ENCODE data around the gene ZNF354B. TPM values are rescaled to one million over a fixed set of nuclear protein-coding genes. Genes with fewer than 3 reads are reported as not detected.
A peak's percentile ranks its signal among the peaks of the same experiment; 100 is the strongest.
"Not testable (repeated sequence)": the region's sequence is repeated elsewhere in the genome, so short reads cannot be mapped to it uniquely, and the experiment has no call there.

ZNF354B gene
- 1 to 10 TPM; 8.2 to 9.2 TPM for total RNA-seq
- long read RNA-seq, partial matches to known transcripts = 0 of 2 reads
- long read RNA-seq, other reads (novel, unspliced or antisense) = 1 of 2 reads

DNA sequence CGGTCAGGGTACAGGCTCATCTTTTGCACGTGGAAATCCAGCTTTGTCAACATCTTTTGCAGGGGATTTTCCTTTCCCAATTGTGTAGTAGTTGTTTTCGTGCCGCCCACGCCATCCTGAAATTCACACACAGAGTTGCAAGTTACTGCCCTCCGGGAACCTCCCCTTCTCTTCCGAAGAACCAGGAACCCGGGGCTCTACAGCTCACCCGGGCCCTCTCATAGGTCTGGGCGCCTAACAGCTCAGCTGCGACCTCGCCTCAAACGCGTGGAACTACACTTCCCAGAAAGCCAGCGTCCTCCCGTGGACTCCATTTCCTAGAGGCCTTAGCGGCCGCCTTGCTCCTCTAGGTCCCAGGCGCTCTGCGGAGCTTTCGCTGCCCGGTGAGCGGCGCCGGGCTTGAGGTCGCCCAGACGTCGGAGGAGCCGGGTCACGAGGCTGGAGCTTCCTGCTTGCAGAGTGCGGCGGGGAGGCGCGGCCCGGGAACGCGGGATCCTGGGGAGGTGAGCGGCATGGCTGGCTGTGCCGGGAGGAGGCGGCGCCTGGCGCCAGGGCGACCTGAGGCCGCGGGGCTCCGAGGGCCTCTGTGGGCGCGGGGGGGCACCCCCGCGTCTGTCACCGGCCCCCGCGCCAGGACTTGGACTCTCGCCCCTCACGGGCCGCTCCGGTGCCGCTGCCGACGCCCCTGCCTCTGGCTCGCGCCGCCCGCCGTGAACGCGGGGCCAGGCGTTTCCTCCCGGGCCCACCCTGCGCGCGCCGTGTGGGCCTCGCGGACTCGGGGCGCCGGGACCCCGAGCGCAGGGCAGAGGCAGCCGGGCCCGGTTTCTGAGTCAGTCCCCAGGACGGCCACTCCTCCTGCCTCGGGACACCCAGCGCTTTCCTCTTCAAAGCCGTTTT, at the start of gene ZNF354B:
Gene ZNF354B, plus strand, starts transcription at position 329 of the 897 bp plus-strand sequence. CDS start 1,095 bp downstream, outside the sequence.
- DNase-seq (peak; percentile 92), ATAC-seq (peak; percentile 98 to 99)
- intact Hi-C loops (cut with DNase I) = loop anchor here in 1 of 2 donors (2.0 to 5.0 kb wide), 2 partner anchors 129 to 202 kb away; partner anchors contain the start of genes ZNF354A and ZNF354C

DNA sequence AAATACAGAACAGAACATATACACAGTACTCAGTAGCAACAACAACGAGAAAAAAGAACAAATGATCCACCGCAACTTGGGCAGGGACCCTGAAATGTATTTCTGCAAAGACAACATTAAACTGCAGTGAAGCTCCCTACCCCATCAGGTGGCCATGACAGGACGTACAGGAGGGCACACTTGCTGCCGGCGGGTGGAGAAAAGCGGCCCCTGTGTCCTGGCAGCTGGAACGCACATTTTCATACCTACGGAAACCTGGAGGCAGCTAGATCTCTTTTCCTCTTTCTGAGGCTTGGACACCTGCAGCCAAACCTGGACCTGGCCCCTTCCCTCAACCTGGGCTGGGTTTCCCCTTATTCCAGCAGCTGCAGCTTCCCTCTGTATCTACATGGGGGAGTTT, 42.2 kb upstream of the ZNF354B start:
- intact Hi-C loops (cut with DNase I) = no loop called here
- no peak for ATAC-seq
- no peak for DNase-seq

DNA sequence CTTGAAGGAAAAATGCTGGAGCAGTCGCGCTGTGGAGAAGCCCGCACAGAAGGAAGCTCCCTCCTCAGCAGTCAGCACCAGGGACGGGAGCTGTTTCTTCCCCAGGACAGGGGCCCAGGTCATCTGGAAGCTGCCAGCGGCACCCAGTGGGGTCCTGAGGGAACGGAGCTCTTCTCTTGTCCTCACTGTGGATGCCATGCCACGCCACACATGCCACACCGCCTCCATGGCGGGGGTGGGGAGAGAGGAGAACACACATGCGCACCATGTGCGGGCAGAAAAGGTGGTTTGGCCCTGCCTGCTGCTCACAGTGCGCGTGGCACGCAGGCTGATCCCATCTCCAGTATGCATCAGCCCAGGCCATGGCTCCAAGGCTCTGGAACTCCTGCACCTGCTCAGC, 41.7 kb upstream of the ZNF354B start:
- DNase-seq = no peak
- no peak for ATAC-seq
- intact Hi-C loops (cut with DNase I) = no loop called here

- ATAC-seq (no peak), DNase-seq (no peak)
- intact Hi-C loops (cut with DNase I) = no loop called here
Observed at GRCh38 chr5:178820001-178820400, 39.8 kb upstream of the ZNF354B start.

- DNase-seq = no peak
- no peak for ATAC-seq
- intact Hi-C loops (cut with DNase I) = no loop called here
Observed at GRCh38 chr5:178825444-178825843, 34.3 kb upstream of the ZNF354B start.

DNA sequence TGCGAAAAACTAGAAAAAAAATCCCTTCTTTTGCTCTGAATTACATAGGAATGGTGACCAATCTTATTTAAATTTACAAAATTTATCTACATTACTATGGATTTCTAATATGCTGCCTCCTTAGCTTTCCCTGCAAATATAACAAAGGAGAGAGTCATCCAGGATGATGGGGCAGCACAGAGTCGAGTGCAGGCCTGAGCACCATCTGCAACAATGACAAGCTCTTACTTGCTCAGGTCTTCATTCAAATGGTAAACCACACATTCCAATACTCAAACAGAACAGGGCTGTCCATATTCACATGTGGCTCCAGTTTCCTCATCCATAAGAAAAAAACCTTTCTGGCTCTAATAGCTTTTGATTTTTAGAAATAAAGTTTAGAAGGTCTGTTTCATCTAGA, 33.5 kb upstream of the ZNF354B start:
- no peak for DNase-seq
- intact Hi-C loops (cut with DNase I) = no loop called here
- ATAC-seq = no peak

DNA sequence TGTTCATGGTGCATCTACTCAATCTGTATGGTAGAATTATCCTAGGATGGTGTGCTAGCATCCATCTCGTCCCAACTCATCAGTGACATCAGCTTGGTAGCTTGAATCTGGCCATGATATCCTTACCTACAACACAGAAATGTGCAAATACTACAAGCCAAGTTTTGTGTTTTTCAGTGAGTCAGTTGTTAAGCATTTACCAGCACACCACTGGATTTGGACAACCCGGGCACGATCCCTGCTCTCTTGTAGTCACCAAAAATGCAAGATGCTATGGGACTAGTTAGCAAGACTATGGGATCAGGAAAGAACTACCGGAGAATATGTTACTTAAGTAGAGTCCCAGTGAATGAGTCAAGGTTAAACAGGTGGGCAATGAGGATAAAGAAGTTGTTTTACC, 32.1 kb upstream of the ZNF354B start:
- intact Hi-C loops (cut with DNase I) = no loop called here
- no peak for DNase-seq

DNA sequence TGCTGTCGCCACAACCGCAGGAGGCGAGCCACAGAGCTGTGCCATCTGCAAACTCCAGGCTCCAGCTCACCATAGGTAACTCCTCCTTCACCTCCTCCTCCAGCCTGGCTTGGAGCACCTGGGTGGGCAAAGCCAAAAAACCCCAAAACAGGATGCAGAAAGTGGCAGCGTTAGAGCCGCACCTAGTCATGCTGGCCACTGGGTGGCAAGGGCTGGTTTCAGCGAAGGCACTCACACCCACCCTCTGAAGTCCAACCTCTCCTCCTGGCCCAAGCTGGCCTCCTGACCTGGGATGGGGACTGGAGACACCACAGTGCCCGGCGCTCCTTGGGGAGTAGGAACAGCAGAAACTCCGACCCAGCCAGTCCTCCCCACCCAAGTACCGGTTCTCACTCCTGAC, 28.7 kb upstream of the ZNF354B start:
- DNase-seq (no peak), ATAC-seq (no peak)
- intact Hi-C loops (cut with DNase I) = no loop called here

More for the DNA sequence above, 32.1 kb upstream of the ZNF354B start:
- no peak for ATAC-seq

DNA sequence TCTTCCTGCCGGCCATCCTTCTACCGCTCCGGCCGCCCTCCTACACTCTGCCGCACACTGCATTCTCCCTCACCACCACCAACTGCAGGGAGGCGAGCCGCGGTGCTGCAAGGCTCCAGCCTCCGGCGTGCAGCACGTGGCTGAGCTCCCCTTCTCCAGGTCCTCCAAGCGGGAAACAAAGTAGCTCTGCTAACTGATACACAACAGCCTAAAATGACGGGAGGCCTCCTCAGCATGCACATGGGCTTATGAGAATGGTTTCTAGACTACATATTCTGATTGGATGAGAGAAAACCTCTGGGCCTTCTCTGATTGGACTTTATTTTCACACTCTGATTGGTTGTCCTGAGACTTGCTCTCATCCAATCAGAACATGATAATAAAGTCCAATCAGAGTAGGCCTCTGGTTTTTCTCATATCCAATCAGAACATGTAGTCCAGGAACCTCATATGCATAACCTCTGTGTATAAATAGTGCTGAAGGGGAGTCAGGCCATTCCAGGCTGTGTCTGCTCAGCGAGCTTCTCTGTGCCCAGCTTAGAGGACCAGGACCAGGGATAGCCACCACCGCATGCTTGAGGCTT, 27.0 kb upstream of the ZNF354B start:
- no peak for ATAC-seq
- DNase-seq = no peak
- intact Hi-C loops (cut with DNase I) = no loop called here

GRCh38 chr5:178836628-178837027, 23.1 kb upstream of the ZNF354B start:
- no peak for ATAC-seq
- intact Hi-C loops (cut with DNase I) = loop anchor here in 1 of 2 donors (5.0 kb wide), 1 partner anchor 559 kb away; no protein-coding TSS in a partner anchor

GRCh38 chr5:178838695-178839318, 20.9 kb upstream of the ZNF354B start:
- intact Hi-C loops (cut with DNase I) = loop anchor here in 1 of 2 donors (5.0 kb wide), 1 partner anchor 562 kb away; no protein-coding TSS in a partner anchor
- DNase-seq = peak; percentile 29
- ATAC-seq = peak in 1 of 2 donors; percentile 68

More at GRCh38 chr5:178836628-178837027, 23.1 kb upstream of the ZNF354B start:
- no peak for DNase-seq

GRCh38 chr5:178839319-178839704, 20.4 kb upstream of the ZNF354B start:
- DNase-seq (peak; percentile 70), ATAC-seq (peak; percentile 38 to 70)
- intact Hi-C loops (cut with DNase I) = loop anchor here in 1 of 2 donors (5.0 kb wide), 1 partner anchor 562 kb away; no protein-coding TSS in a partner anchor

- intact Hi-C loops (cut with DNase I); ATAC-seq; DNase-seq: not testable (repeated sequence)
Observed at GRCh38 chr5:178840399-178840798, 19.4 kb upstream of the ZNF354B start.

- DNase-seq (no peak), ATAC-seq (no peak)
- intact Hi-C loops (cut with DNase I) = no loop called here
Observed at GRCh38 chr5:178849316-178849715, 10.4 kb upstream of the ZNF354B start.

DNA sequence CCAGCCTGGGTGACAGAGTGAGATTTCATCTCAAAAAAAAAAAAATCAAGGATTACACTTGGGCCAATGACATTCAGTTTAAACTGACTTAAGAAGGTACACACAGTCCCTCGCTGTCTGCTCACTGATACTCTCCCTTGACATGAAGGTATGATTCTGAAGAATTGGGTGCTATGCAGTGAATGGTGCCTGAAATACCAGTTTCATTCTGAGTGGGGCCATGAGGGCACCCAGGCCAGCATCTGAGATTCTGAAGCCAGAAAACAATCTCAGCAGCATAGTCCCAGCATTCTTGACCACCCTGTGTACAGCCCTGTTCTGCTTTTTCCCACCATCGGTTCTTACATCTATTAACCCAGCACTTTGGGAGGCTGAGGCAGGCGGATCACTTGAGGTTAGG, 7.8 kb upstream of the ZNF354B start:
- intact Hi-C loops (cut with DNase I) = no loop called here
- ATAC-seq = no peak

GRCh38 chr5:178854284-178854683, 5.5 kb upstream of the ZNF354B start:
- no peak for DNase-seq
- intact Hi-C loops (cut with DNase I) = no loop called here

More for the DNA sequence above, 7.8 kb upstream of the ZNF354B start:
- no peak for DNase-seq

GRCh38 chr5:178860615-178861014, 862 bp downstream of the ZNF354B start:
- peak; percentile 22 to 25 for ATAC-seq
- intact Hi-C loops (cut with DNase I) = loop anchor here in 1 of 2 donors (5.0 kb wide), 1 partner anchor 202 kb away; the partner anchor contains the start of gene ZNF354C
- not testable (repeated sequence) for DNase-seq

More at GRCh38 chr5:178854284-178854683, 5.5 kb upstream of the ZNF354B start:
- ATAC-seq = no peak

GRCh38 chr5:178861627-178862026, 1.9 kb downstream of the ZNF354B start:
- intact Hi-C loops (cut with DNase I) = loop anchor here in 1 of 2 donors (5.0 kb wide), 1 partner anchor 201 kb away; the partner anchor contains the start of gene ZNF354C
- no peak for ATAC-seq
- DNase-seq = no peak

- intact Hi-C loops (cut with DNase I) = no loop called here
- no peak for DNase-seq
- ATAC-seq = no peak
Observed at GRCh38 chr5:178866946-178867345, 7.2 kb downstream of the ZNF354B start.
